OCI-LY1 (cell line): Measurements from ENCODE around the gene GANAB.

Experiments used
- H2AFZ ChIP-seq: fragments of 200-600 bp; sonication (generic), shearing (Covaris generic); 2 replicates; pipeline ENCODE4 v1.6.0; 2014; ENCODE audit warnings: antibody characterized with exemption, mild to moderate bottlenecking, low read length
- H3F3A ChIP-seq: fragments of 200-600 bp; sonication (generic), shearing (Covaris generic); 2 replicates; pipeline ENCODE4 v1.6.0; 2014; ENCODE audit warnings: mild to moderate bottlenecking, antibody characterized with exemption, low read length, moderate library complexity; ENCODE audit not compliant: insufficient read depth
- H3K27ac ChIP-seq: fragments of 200-600 bp; sonication (generic); 2 replicates; pipeline ENCODE4 v1.5.1; 2014; ENCODE audit warnings: low read length, mixed run types, mild to moderate bottlenecking, low read depth; ENCODE audit not compliant: poor library complexity, severe bottlenecking
- H3K27me3 ChIP-seq: fragments of 200-600 bp; sonication (generic); 2 replicates; pipeline ENCODE4 v1.6.0; 2014; ENCODE audit warnings: antibody characterized with exemption, mild to moderate bottlenecking, low read length, moderate library complexity; ENCODE audit not compliant: insufficient read depth
- H3K36me3 ChIP-seq: fragments of 200-600 bp; sonication (generic); 2 replicates; pipeline ENCODE4 v1.6.1; 2014; ENCODE audit warnings: mild to moderate bottlenecking, antibody characterized with exemption, low read length, moderate library complexity, mixed read lengths; ENCODE audit not compliant: insufficient read depth
- H3K4me1 ChIP-seq: fragments of 200-600 bp; sonication (generic); 2 replicates; pipeline ENCODE4 v1.5.1; 2014; ENCODE audit warnings: mild to moderate bottlenecking, low read length, moderate library complexity; ENCODE audit not compliant: insufficient read depth, severe bottlenecking
- H3K4me2 ChIP-seq: fragments of 200-600 bp; sonication (generic), shearing (Covaris generic); 2 replicates; pipeline ENCODE4 v1.6.1; 2014; ENCODE audit warnings: low read length
- H3K4me3 ChIP-seq: fragments of 200-600 bp; sonication (generic); 2 replicates; pipeline ENCODE4 v1.5.1; 2014; ENCODE audit warnings: low read length, low read depth, mild to moderate bottlenecking, mixed read lengths; ENCODE audit not compliant: poor library complexity, severe bottlenecking
- H3K79me2 ChIP-seq: fragments of 200-600 bp; shearing (Covaris generic); 2 replicates; pipeline ENCODE4 v1.6.1; 2016; ENCODE audit warnings: mixed run types, low read length, mixed read lengths; ENCODE audit not compliant: insufficient read depth
- H3K9ac ChIP-seq: fragments of 200-600 bp; sonication (generic), shearing (Covaris generic); 2 replicates; pipeline ENCODE4 v1.6.1; 2014; ENCODE audit warnings: mild to moderate bottlenecking, low read length, mixed read lengths
- H3K9me2 ChIP-seq: fragments of 200-600 bp; sonication (generic), shearing (Covaris generic); 2 replicates; pipeline ENCODE4 v1.6.1; 2014; ENCODE audit warnings: low read depth, mild to moderate bottlenecking, low read length, mixed read lengths
- H3K9me3 ChIP-seq: fragments of 200-600 bp; shearing (Covaris generic); 2 replicates; pipeline ENCODE4 v1.6.1; 2014; ENCODE audit warnings: low read length, mixed read lengths
- H4K20me1 ChIP-seq: fragments of 200-600 bp; sonication (generic), shearing (Covaris generic); 2 replicates; pipeline ENCODE4 v1.6.0; 2016; ENCODE audit warnings: mild to moderate bottlenecking, low read length; ENCODE audit not compliant: insufficient read depth
- EZH2 ChIP-seq: fragments of 200-600 bp; sonication (generic), shearing (Covaris generic); IDR thresholded peaks from 2 replicates; pipeline ENCODE4 v1.8.0; 2017; ENCODE audit warnings: borderline replicate concordance, mixed run types, mild to moderate bottlenecking, antibody characterized with exemption, low read length, moderate library complexity, mixed read lengths
- TF ChIP-seq, protein P1 (sequence below): fragments of 200-600 bp; sonication (generic), shearing (Covaris generic); IDR thresholded peaks from 2 replicates; pipeline ENCODE4 v1.5.1; 2017; ENCODE audit warnings: mild to moderate bottlenecking, antibody characterized with exemption, low read length, moderate library complexity, mixed read lengths

Gene GANAB

DNA sequence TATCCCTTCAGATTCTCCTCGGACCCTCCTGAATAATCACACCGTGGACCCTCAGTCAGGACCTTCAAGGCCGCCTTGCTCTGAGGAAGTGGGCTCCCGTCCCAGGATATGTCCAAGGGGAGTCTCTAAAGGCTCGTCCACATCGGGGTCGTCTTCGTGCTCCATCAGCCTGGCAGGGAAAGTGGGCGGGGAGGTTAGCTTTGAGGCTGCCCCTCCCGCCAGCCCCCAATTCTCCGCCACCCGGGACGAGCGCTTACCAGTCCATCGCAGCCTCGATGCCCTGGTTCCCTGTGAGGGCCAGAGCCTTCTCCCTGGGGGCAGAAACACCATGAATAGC is 32.0 kb upstream of the GANAB start:
- Histone ChIP-seq H3K9me3 (no peaks in the 10 kb centered on the region), H4K20me1 (no peaks in the 10 kb centered on the region), H3K27me3 (no peaks in the 10 kb centered on the region), H3K9me2 (no peaks in the 10 kb centered on the region), H3K4me1 (peaks cover 39% of the 10 kb centered on the region), H3K4me3 (peak overlapping the region; percentile 95), H3F3A (no peaks in the 10 kb centered on the region), H3K36me3 (peaks cover 26% of the 10 kb centered on the region; the same call in 1 of the 2 replicates), H3K27ac (peak overlapping the region; percentile 76), H3K4me2 (peak overlapping the region; percentile 94), H2AFZ (no peak overlapping the region), H3K79me2 (no peaks in the 10 kb centered on the region; the same call in 1 of the 2 replicates), H3K9ac (peak overlapping the region; percentile 94)
- TF ChIP-seq, protein P1, sequence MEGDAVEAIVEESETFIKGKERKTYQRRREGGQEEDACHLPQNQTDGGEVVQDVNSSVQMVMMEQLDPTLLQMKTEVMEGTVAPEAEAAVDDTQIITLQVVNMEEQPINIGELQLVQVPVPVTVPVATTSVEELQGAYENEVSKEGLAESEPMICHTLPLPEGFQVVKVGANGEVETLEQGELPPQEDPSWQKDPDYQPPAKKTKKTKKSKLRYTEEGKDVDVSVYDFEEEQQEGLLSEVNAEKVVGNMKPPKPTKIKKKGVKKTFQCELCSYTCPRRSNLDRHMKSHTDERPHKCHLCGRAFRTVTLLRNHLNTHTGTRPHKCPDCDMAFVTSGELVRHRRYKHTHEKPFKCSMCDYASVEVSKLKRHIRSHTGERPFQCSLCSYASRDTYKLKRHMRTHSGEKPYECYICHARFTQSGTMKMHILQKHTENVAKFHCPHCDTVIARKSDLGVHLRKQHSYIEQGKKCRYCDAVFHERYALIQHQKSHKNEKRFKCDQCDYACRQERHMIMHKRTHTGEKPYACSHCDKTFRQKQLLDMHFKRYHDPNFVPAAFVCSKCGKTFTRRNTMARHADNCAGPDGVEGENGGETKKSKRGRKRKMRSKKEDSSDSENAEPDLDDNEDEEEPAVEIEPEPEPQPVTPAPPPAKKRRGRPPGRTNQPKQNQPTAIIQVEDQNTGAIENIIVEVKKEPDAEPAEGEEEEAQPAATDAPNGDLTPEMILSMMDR: no peak
- TF ChIP-seq EZH2: no peak

- Histone ChIP-seq H3K9ac (peak overlapping the region; percentile 94; the same call in 1 of the 2 replicates), H3K79me2 (no peaks in the 10 kb centered on the region; the same call in 1 of the 2 replicates), H3K9me3 (no peaks in the 10 kb centered on the region), H3F3A (no peaks in the 10 kb centered on the region), H4K20me1 (no peaks in the 10 kb centered on the region), H3K4me3 (peak overlapping the region; percentile 95), H3K4me1 (peaks cover 46% of the 10 kb centered on the region), H3K27ac (no peak overlapping the region), H3K36me3 (peaks cover 33% of the 10 kb centered on the region; the same call in 1 of the 2 replicates), H3K27me3 (no peaks in the 10 kb centered on the region), H3K9me2 (no peaks in the 10 kb centered on the region), H3K4me2 (peak overlapping the region; percentile 94), H2AFZ (no peak overlapping the region)
- TF ChIP-seq, protein P1: no peak
- TF ChIP-seq EZH2: no peak
Observed at GRCh38 chr11:62677714-62678113, 31.3 kb upstream of the GANAB start.

- Histone ChIP-seq H2AFZ (no peak overlapping the region), H4K20me1 (no peaks in the 10 kb centered on the region), H3K4me1 (peaks cover 50% of the 10 kb centered on the region), H3K9ac (no peak overlapping the region), H3F3A (no peaks in the 10 kb centered on the region), H3K9me2 (no peaks in the 10 kb centered on the region), H3K4me2 (0 out of 2 replicates have a peak overlapping the region, but pooled peaks have one; percentile 94), H3K9me3 (no peaks in the 10 kb centered on the region), H3K27ac (no peak overlapping the region), H3K27me3 (no peaks in the 10 kb centered on the region), H3K79me2 (no peaks in the 10 kb centered on the region; the same call in 1 of the 2 replicates), H3K4me3 (no peak overlapping the region), H3K36me3 (peaks cover 34% of the 10 kb centered on the region; the same call in 1 of the 2 replicates)
- TF ChIP-seq EZH2: no peak
- TF ChIP-seq, protein P1: no peak
Observed at GRCh38 chr11:62677156-62677555, 30.7 kb upstream of the GANAB start.
